ENCODE results near the gene STRBP.
"Not testable (repeated sequence)": the region's sequence is repeated elsewhere in the genome, so short reads cannot be mapped to it uniquely, and the experiment has no call there.

DNA sequence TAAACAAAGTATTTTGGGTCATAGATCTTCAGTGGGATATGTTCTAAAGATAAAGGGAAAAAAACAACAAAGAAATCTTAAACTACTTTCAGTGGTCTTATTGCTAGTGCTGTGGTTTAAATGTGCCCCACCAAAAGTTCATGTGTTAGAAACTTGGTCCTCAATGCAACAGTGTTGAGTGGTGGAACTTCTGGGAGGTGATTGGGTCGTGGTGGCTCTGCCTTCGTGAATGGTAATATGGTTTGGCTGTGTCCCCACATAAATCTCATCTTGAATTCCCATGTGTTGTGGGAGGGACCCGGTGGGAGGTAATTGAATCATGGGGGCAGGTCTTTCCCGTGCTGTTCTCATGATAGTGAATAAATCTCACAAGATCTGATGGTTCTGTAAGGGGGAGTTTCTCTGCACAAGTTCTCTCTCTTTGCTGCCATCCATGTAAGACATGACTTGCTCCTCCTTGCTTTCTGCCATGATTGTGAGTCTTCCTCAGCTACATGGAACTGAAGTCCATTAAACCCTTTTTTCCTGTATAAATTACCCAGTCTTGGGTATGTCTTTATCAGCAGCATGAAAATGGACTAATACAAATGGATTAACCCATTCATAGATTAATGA is 10.6 kb upstream of the STRBP start:
- not testable (repeated sequence) for TF ChIP-seq CTCF (IDR thresholded peaks at IDR 0.05 in 2 of 3, conservative IDR thresholded peaks at IDR 0.05 in 1 of 3; ENCODE audit: insufficient read depth in 2 of 3, low read depth in 1 of 3, low read length in 3 of 3); NBN (IDR thresholded peaks at IDR 0.05; ENCODE audit: low read depth)

All from K562 (cell line).